Thymus (tissue), 11 donors: ENCODE results near the gene SPTBN5. TPM values are rescaled to one million over a fixed set of nuclear protein-coding genes. Genes with fewer than 3 reads are reported as not detected.

Experiments used
- DNase-seq, 9 donors: peaks; one replicate each; pipeline ENCODE4 v3.0.0-alpha.2; 2013; ENCODE audit warnings: low spot score in 9 of 9, low read depth in 6 of 9, missing footprints in 1 of 9
- H3K27ac ChIP-seq, 2 donors: one replicate each; pipeline ENCODE4 v1.5.1; 2013; ENCODE audit warnings: control low read depth in 1 of 2, low read depth in 1 of 2, low read length in 1 of 2, mild to moderate bottlenecking in 1 of 2, moderate library complexity in 1 of 2
- H3K27me3 ChIP-seq, 2 donors: one replicate each; pipeline ENCODE4 v1.5.1; 2013; ENCODE audit warnings: low read length in 1 of 2; ENCODE audit not compliant: control insufficient read depth in 2 of 2, insufficient read depth in 1 of 2
- H3K36me3 ChIP-seq, 2 donors: one replicate each; pipeline ENCODE4 v1.5.1; 2013; ENCODE audit warnings: low read length in 1 of 2, mild to moderate bottlenecking in 1 of 2, moderate library complexity in 1 of 2; ENCODE audit not compliant: control insufficient read depth in 2 of 2, insufficient read depth in 2 of 2
- H3K4me1 ChIP-seq, 2 donors: one replicate each; pipeline ENCODE4 v1.5.1; 2013; ENCODE audit warnings: low read length in 2 of 2; ENCODE audit not compliant: control insufficient read depth in 2 of 2, insufficient read depth in 2 of 2
- H3K4me3 ChIP-seq, 2 donors: one replicate each; pipeline ENCODE4 v1.5.1; 2013; ENCODE audit warnings: low read length in 2 of 2, control low read depth in 1 of 2, mild to moderate bottlenecking in 1 of 2
- H3K9me3 ChIP-seq, 2 donors: one replicate each; pipeline ENCODE4 v1.5.1; 2013; ENCODE audit warnings: low read length in 1 of 2, mild to moderate bottlenecking in 1 of 2; ENCODE audit not compliant: control insufficient read depth in 2 of 2, insufficient read depth in 1 of 2
- WGBS: extraction: QIAGEN DNeasy Blood & Tissue Kit; methylation state at CpG from one replicate; pipeline ENCODE4 v1.1.7; 2013; 5-methylcytosine and 5-hydroxymethylcytosine counted together
- polyA plus RNA-seq: library from polyadenylated mRNA; stranded (reverse); fragments of 200-250 nt; gene quantifications from one replicate; pipeline ENCODE4 v1.2.3, GENCODE V29; 2013
- total RNA-seq: library from RNA; stranded (reverse); fragments of 120-200 nt; gene quantifications from one replicate; pipeline ENCODE4 v1.2.4, GENCODE V29; 2013
- donor health status: healthy.

The SPTBN5 gene
- total and polyA plus RNA-seq, 2 donors: 0.57 to 1.6 TPM

DNA sequence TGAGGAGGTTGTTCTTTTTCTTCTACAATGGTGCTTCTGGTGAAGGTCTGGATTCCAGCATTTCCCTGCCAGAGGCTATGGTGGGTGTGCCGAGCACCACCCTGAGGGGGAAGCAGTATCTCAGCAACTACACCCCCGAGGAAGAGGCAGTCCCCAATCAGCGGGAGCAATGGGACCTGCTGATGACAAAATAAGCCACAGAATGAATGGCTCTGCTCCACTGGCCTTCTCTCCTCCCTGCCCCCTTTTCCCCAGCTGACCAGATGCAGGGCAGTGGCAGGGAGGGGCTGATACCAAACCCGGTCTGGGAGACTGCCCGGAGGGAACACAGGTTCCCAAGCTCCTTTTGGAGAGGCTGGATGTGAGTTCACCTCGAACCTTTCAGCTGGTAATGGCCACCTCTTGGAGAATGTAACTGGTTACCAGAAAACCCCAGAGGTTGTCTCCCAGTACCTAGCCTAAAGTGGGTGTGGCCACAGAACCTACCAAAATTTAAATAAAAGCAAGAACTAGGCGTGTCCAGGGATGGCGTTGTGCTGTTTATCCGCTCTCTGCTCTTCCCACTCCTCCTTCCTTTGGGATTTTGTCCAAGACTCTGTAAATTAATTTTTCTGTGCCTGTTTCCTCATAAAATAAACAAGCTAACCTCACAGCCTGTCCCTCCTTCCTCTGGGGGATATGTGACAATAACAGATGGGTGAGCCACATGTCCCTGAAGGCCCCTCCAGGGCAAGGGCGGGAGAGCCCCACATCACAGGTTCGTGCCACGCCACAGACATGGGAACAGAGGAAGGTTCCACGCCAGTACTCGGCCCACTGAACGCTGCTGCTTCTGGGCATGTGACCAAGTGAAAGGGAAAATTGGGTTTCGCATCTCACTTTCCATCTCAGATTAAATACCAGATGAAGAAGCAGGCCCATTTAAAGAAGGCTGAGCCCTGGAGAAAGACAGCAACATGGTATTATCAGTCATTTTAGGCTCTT is 35.1 kb upstream of the SPTBN5 start:
- DNase-seq: no peak
- Histone ChIP-seq H3K27ac (no peak overlapping the region), H3K36me3 (no peaks in the 10 kb centered on the region), H3K9me3 (no peaks in the 10 kb centered on the region), H3K4me3 (no peak overlapping the region), H3K4me1 (peaks cover 0 to 12% of the 10 kb centered on the region in 2 donors), H3K27me3 (no peaks in the 10 kb centered on the region)
- 92% methylated on average over 16 of the region's 16 CpGs for WGBS

DNA sequence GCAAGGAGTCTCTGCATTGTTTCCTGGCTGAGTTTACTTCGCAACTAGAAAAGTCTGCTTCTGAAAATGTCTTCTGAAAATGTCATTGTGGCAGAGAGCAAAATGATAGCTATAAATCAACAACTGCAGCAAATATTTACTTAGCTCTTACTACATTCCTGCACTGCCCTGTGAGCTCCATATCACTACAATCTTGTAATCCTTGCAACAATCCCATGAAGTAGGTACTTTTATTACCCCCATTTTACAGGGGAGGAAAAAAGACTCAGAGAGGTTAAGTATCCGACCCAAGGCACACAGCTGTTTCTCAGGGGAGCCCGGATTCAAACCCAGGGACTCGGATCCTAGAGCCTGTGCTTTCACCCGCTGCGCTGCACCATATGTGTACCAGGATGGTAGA is 34.2 kb upstream of the SPTBN5 start:
- H3K4me3 ChIP-seq: no peak overlapping the region
- H3K4me1 ChIP-seq: peaks cover 0 to 9% of the 10 kb centered on the region in 2 donors
- H3K9me3 ChIP-seq: no peaks in the 10 kb centered on the region
- no peaks in the 10 kb centered on the region for H3K36me3 ChIP-seq
- DNase-seq: no peak
- no peaks in the 10 kb centered on the region for H3K27me3 ChIP-seq
- no peak overlapping the region for H3K27ac ChIP-seq
- 97% methylated on average over 6 of the region's 6 CpGs for WGBS

DNA sequence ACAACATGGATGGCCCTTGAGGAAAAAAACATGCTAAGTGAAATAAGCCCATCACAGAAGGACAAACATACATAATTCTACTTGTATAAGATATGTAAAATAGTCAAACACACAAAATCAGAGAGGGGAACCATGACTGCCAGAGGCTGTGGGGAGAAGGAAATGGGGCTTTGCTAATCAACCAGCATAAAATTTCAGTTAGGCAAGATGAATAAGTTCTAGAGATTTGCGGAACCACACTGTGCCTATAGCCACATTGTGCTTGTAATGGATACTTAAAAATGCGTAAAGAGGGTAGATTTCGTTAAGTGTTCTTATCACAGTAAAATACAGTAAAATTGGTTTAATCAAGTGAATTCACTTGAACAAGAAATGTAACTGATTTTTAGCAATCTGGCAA is 33.7 kb upstream of the SPTBN5 start:
- no peaks in the 10 kb centered on the region for H3K36me3 ChIP-seq
- no peak for DNase-seq
- no peak overlapping the region for H3K4me3 ChIP-seq
- no peak overlapping the region for H3K27ac ChIP-seq
- no peaks in the 10 kb centered on the region for H3K27me3 ChIP-seq
- 96% methylated on average over 3 of the region's 3 CpGs for WGBS
- no peaks in the 10 kb centered on the region for H3K9me3 ChIP-seq
- H3K4me1 ChIP-seq: peaks cover 0 to 9% of the 10 kb centered on the region in 2 donors

DNA sequence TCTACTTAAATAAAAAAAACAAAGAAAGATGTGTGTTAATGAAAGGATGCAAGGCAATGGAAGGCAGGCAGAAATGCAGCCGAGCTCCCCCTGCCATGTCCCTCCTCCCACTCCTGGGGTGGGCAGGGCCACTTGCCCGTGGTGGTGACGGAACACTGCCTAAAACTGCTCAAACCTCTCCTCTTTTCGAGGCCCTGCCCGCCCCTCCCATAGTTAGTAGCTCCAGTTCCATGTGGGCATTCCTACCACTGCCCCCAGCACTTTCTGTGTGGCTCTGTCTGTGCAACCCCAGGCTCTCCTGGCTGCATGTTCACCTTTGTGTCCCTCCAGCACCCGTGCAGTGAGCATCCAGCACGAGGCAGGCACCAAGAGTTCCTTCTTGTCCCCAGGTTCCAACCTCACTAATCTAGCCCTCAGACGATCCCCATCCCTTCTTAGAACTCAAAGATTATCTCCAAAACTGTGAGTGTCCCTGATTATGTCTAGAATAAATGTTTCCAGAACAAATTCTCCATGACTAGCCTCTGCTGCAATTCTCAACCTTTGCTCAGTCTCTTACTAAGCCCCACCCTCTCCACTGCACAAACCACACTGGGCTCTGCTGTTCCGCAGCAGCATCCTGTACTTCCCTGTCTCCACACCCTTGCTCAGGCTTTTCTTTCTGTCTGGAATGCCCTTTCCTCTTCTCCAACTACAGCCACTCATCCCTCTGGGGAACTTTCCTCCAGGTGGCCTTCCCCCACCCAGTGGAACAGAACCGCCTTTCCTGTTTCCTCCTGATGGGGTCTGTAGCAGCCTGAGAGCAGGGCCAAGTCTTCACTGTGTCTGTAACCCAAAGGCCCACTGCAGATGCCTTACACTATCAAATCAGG is 32.6 kb upstream of the SPTBN5 start:
- 80% methylated on average over 10 of the region's 10 CpGs for WGBS
- Histone ChIP-seq H3K27ac (no peak overlapping the region), H3K36me3 (no peaks in the 10 kb centered on the region), H3K4me3 (no peak overlapping the region), H3K4me1 (peaks cover 0 to 9% of the 10 kb centered on the region in 2 donors), H3K9me3 (no peaks in the 10 kb centered on the region), H3K27me3 (no peaks in the 10 kb centered on the region)
- peak in 1 of 9 donors; percentile 10 for DNase-seq

DNA sequence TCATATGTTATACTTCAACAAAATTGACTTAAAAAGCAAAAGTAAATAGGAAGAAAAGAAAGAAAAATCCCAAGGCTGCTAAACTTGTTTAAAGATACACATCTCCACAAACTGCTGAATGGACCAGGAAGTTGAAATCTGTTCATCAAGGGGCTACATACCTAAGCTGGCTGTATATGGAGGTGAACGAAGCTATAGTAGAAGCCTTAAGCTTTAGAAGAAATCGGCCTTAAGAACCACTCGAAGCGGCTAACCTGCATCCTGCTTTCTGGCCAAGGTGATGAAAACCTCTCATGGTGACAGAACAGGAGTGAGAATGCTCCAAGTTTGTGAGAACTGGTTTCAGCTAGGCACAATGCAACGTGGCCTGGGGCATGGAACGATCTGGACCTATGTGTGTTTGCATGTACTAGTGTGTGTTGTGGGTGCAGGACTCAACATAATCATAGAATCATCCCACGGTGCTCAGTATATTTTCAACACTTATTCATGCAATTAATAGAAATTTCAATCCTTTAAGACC is 31.3 kb upstream of the SPTBN5 start:
- Histone ChIP-seq H3K36me3 (no peaks in the 10 kb centered on the region), H3K27me3 (no peaks in the 10 kb centered on the region), H3K9me3 (no peaks in the 10 kb centered on the region), H3K27ac (no peak overlapping the region), H3K4me1 (peaks cover 0 to 9% of the 10 kb centered on the region in 2 donors), H3K4me3 (no peak overlapping the region)
- DNase-seq: no peak
- WGBS: 98% methylated on average over 7 of the region's 7 CpGs

DNA sequence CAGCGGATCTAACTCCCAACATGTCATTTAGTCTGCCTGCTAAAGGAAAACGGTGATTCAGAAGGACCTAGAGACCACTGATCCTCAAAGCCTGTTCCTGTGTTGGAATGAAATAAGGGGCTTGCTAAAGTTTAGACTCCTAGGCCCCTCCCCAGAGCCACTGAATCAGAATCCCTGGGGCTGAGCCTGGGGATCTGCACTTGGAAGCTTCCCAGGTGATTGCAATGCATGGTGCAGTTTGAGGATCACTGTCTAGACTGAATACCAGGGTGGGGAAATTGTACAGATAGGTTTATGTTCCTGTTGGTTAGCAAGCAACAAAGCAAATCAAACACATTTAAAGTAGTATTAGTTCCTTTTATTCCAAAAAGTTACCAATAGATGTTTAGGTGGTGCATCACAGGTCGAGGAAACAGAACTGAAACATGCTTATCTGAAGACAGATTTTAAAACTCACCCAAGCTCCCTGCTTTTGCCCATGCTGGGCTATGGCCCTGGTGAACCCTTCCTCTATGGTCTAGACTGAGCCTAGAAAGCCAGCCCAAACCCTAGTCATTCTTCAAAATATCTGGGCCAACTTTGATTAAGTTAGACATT is 29.6 kb upstream of the SPTBN5 start:
- H3K27ac ChIP-seq: no peak overlapping the region
- DNase-seq: no peak
- 97% methylated on average over 3 of the region's 3 CpGs for WGBS
- no peaks in the 10 kb centered on the region for H3K36me3 ChIP-seq
- H3K4me1 ChIP-seq: peaks cover 0 to 9% of the 10 kb centered on the region in 2 donors
- H3K4me3 ChIP-seq: no peak overlapping the region
- no peaks in the 10 kb centered on the region for H3K27me3 ChIP-seq
- no peaks in the 10 kb centered on the region for H3K9me3 ChIP-seq

DNA sequence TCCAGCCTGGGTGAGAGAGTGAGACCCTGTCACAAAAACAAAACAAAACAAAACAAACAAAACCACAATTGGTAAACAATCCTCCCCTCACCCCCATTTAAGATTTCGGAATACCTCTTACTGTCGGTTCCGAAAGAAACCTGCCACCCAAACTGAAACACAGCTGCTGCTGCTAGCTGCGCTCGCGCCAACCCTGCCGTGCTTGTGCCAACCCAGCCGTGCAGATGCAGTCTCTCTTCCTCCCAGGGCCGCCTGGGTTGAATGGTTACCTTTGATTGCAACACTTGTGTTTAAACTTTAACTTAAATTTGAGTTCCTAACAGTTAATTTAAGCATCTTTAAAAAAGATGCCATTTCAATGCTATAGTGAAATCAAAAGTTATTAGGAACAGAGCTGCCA is 28.5 kb upstream of the SPTBN5 start:
- peaks cover 0 to 9% of the 10 kb centered on the region in 2 donors for H3K4me1 ChIP-seq
- H3K27me3 ChIP-seq: no peaks in the 10 kb centered on the region
- 85% methylated on average over 9 of the region's 9 CpGs for WGBS
- no peak for DNase-seq
- no peak overlapping the region for H3K27ac ChIP-seq
- no peaks in the 10 kb centered on the region for H3K36me3 ChIP-seq
- H3K4me3 ChIP-seq: no peak overlapping the region
- H3K9me3 ChIP-seq: no peaks in the 10 kb centered on the region

DNA sequence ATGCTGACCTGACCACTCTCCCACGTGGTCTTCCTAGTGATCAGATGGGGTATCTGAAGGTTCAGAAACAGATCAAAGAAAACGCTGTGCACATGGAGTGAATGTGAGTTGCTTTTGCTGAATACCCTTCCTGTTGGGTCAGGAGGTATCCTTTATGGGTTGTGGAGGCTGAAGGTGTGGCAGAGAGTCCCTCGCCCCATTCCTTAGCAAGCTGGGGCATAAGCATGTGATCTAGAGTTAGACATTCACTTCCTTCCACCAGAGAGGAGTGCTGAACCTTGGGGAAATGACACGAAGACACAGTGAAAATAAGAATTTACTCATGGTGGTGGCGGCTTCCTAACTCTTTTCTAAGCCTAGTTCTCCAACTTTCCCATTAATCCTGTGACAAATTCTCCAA is 27.8 kb upstream of the SPTBN5 start:
- Histone ChIP-seq H3K36me3 (no peaks in the 10 kb centered on the region), H3K9me3 (no peaks in the 10 kb centered on the region), H3K27ac (no peak overlapping the region), H3K4me1 (peaks cover 0 to 8% of the 10 kb centered on the region in 2 donors), H3K27me3 (no peaks in the 10 kb centered on the region), H3K4me3 (no peak overlapping the region)
- 88% methylated on average over 5 of the region's 5 CpGs for WGBS
- DNase-seq: no peak
